ENCODE measurements around the gene TRANK1. TPM values are rescaled to one million over a fixed set of nuclear protein-coding genes. Genes with fewer than 3 reads are reported as not detected.

The TRANK1 gene
- total and polyA plus RNA-seq, 2 experiments from 2014 or later: 1.8 to 6.7 TPM

DNA sequence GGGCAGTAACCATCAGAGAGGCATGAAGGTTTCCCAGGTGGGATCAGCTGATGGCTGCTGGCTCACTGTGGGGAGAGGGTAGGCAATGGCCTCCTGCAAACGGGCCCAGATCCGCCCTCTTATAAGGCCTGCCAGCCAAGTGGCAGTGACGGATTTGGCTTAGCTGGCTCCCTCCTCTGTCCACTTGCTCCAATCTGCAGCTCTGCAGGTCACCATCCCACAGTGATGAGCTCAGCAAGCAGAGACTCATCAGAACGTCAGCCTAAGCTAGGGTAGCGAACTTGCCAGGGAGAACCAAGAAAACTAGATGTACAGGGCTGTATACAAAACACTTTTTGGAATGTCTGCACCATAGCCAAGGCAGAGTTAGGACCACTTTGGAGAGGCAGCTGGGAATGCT lies 117.7 kb downstream of the TRANK1 start (continued):
- TF ChIP-seq REST (IDR thresholded peaks at IDR 0.05; ENCODE audit: unreplicated experiment): no peak
- no peak for TF ChIP-seq ZNF114 (CRISPR knock-in tag; IDR thresholded peaks at IDR 0.05)
- TF ChIP-seq EZH2 (IDR thresholded peaks at IDR 0.05; ENCODE audit: low read depth, unreplicated experiment): no peak
- TF ChIP-seq, protein P1, sequence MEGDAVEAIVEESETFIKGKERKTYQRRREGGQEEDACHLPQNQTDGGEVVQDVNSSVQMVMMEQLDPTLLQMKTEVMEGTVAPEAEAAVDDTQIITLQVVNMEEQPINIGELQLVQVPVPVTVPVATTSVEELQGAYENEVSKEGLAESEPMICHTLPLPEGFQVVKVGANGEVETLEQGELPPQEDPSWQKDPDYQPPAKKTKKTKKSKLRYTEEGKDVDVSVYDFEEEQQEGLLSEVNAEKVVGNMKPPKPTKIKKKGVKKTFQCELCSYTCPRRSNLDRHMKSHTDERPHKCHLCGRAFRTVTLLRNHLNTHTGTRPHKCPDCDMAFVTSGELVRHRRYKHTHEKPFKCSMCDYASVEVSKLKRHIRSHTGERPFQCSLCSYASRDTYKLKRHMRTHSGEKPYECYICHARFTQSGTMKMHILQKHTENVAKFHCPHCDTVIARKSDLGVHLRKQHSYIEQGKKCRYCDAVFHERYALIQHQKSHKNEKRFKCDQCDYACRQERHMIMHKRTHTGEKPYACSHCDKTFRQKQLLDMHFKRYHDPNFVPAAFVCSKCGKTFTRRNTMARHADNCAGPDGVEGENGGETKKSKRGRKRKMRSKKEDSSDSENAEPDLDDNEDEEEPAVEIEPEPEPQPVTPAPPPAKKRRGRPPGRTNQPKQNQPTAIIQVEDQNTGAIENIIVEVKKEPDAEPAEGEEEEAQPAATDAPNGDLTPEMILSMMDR (conservative IDR thresholded peaks at IDR 0.05; ENCODE audit: low read depth in 2 of 2): no peak
- no peak for TF ChIP-seq POLR2AphosphoS5 (IDR thresholded peaks at IDR 0.05; ENCODE audit: low read depth)
- TF ChIP-seq ZNF331 (CRISPR knock-in tag; IDR thresholded peaks at IDR 0.05; ENCODE audit: low read depth): no peak
- TF ChIP-seq NANOG (IDR thresholded peaks at IDR 0.05; ENCODE audit: borderline replicate concordance): no peak
- TF ChIP-seq, protein P2, sequence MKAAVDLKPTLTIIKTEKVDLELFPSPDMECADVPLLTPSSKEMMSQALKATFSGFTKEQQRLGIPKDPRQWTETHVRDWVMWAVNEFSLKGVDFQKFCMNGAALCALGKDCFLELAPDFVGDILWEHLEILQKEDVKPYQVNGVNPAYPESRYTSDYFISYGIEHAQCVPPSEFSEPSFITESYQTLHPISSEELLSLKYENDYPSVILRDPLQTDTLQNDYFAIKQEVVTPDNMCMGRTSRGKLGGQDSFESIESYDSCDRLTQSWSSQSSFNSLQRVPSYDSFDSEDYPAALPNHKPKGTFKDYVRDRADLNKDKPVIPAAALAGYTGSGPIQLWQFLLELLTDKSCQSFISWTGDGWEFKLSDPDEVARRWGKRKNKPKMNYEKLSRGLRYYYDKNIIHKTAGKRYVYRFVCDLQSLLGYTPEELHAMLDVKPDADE (IDR thresholded peaks at IDR 0.05): no peak

DNA sequence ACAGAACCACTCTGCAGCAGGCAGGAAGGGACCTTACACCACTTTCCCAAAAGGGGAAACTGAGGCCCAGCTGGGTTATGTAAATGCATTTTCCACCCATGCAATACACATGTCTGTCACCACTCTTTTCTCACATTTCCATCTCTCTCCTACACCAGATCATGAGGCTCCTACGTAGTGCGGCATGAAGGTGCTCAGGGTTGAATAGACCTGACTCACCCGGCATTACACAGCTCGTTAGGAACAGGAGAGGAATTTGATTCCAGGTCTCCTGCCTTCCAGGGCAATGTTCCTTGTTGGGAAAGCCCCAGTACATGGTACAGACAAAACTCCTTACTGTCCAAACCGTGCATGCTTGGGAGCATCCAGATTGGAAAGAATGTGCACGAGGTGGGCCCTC lies 118.6 kb downstream of the TRANK1 start:
- H3K9me3 Mint-ChIP-seq: no peaks in the 10 kb centered on the region

More for the DNA sequence above, 118.6 kb downstream of the TRANK1 start:
- no peaks in the 10 kb centered on the region for H4K20me1 ChIP-seq (replicated peaks; ENCODE audit: insufficient read depth)
- no peak overlapping the region for H3K27ac ChIP-seq (ENCODE audit: low read depth)
- peaks cover 4% of the 10 kb centered on the region; the same call in 1 of the 2 replicates for H3K4me1 ChIP-seq (ENCODE audit: insufficient read depth)
- DNase-seq (ENCODE audit: low spot score) (no peak), ATAC-seq (no peak)
- H3K36me3 Mint-ChIP-seq (ENCODE audit: low read depth): no peaks in the 10 kb centered on the region
- TF ChIP-seq REST (IDR thresholded peaks at IDR 0.05; ENCODE audit: unreplicated experiment) (no peak), POLR2AphosphoS5 (IDR thresholded peaks at IDR 0.05; ENCODE audit: low read depth) (no peak), ZNF114 (CRISPR knock-in tag; IDR thresholded peaks at IDR 0.05) (no peak), EZH2phosphoT487 (IDR thresholded peaks at IDR 0.05; ENCODE audit: unreplicated experiment) (no peak), STAT1 (IDR thresholded peaks at IDR 0.05; ENCODE audit: unreplicated experiment) (no peak), EZH2 (IDR thresholded peaks at IDR 0.05; ENCODE audit: low read depth, unreplicated experiment) (no peak), JUNB (IDR thresholded peaks at IDR 0.05; ENCODE audit: unreplicated experiment) (no peak)
- TF ChIP-seq, protein P2 (IDR thresholded peaks at IDR 0.05): no peak
- TF ChIP-seq, protein P1 (conservative IDR thresholded peaks at IDR 0.05; ENCODE audit: low read depth in 2 of 2): no peak
- H2AFZ ChIP-seq: no peak overlapping the region
- H3K79me2 ChIP-seq (replicated peaks; ENCODE audit: insufficient read depth): no peaks in the 10 kb centered on the region
- peaks cover 5% of the 10 kb centered on the region for H3K27me3 Mint-ChIP-seq (ENCODE audit: insufficient read depth, low read depth, poor library complexity)
- no peak overlapping the region for H3K4me3 Mint-ChIP-seq
- H3K36me3 ChIP-seq (ENCODE audit: insufficient read depth): no peaks in the 10 kb centered on the region
- H3K27me3 ChIP-seq (ENCODE audit: insufficient read depth): no peaks in the 10 kb centered on the region
- no peak overlapping the region for H3K4me2 ChIP-seq
- no peaks in the 10 kb centered on the region for H3F3A ChIP-seq (replicated peaks; ENCODE audit: low read depth)
- no peak overlapping the region for H3K27ac Mint-ChIP-seq
- no peak overlapping the region for H3K4me3 ChIP-seq
- peaks cover 7% of the 10 kb centered on the region for H3K4me1 Mint-ChIP-seq
- no peaks in the 10 kb centered on the region for H3K9me2 ChIP-seq (ENCODE audit: insufficient read depth)
